ENCODE data around the gene SCPEP1. TPM values are rescaled to one million over a fixed set of nuclear protein-coding genes. Genes with fewer than 3 reads are reported as not detected.
A peak's percentile ranks its signal among the peaks of the same experiment; 100 is the strongest.
"Not testable (repeated sequence)": the region's sequence is repeated elsewhere in the genome, so short reads cannot be mapped to it uniquely, and the experiment has no call there.

The SCPEP1 gene
- total RNA-seq, 6 experiments from 2014 or later, result 9.2 to 35.4 (median 24.8) TPM

GRCh38 chr17:56936697-56937322 is 41.1 kb upstream of the SCPEP1 start:
- Histone ChIP-seq H3K4me3 (no peak overlapping the region), H3K4me1 (peaks cover 0 to 13% (median 0%) of the 10 kb centered on the region in 4 donors), H3K27me3 (no peaks in the 10 kb centered on the region), H3K9me3 (no peaks in the 10 kb centered on the region), H3K27ac (peak overlapping the region in 1 of 3 donors; percentile 19), H3K36me3 (peaks cover 0 to 17% (median 5%) of the 10 kb centered on the region in 4 donors)
- intact Hi-C loops (cut with DNase I), result no loop called here
- DNase-seq, result no peak
- ATAC-seq, result no peak
- 91% methylated on average over 6 of the region's 6 CpGs for WGBS (ENCODE audit: insufficient coverage, low coverage, low lambda C conversion rate, missing lambda C conversion rate)
- TF ChIP-seq CTCF (IDR thresholded peaks at IDR 0.05), result no peak
- no peak for TF ChIP-seq POLR2A (IDR thresholded peaks at IDR 0.05)

- Histone ChIP-seq H3K27ac (peak overlapping the region in 1 of 3 donors; percentile 19), H3K9me3 (no peaks in the 10 kb centered on the region), H3K36me3 (peaks cover 0 to 21% (median 5%) of the 10 kb centered on the region in 4 donors), H3K4me3 (no peak overlapping the region), H3K4me1 (peaks cover 0 to 13% (median 0%) of the 10 kb centered on the region in 4 donors), H3K27me3 (no peaks in the 10 kb centered on the region)
- intact Hi-C loops (cut with DNase I), result no loop called here
- ATAC-seq (peak in 2 of 4 donors; percentile 75 to 80), DNase-seq (no peak)
- 21% methylated on average over 2 of the region's 2 CpGs for WGBS (ENCODE audit: insufficient coverage, low coverage, low lambda C conversion rate, missing lambda C conversion rate)
- TF ChIP-seq POLR2A (IDR thresholded peaks at IDR 0.05), result no peak
- TF ChIP-seq CTCF (IDR thresholded peaks at IDR 0.05), result no peak
Measured at GRCh38 chr17:56937687-56938086, 40.2 kb upstream of the SCPEP1 start.

GRCh38 chr17:56938206-56938605 is 39.7 kb upstream of the SCPEP1 start:
- ATAC-seq, result peak in 1 of 4 donors; percentile 10
- intact Hi-C loops (cut with DNase I), result not testable (repeated sequence)

GRCh38 chr17:56939869-56940484 is 38.0 kb upstream of the SCPEP1 start:
- Histone ChIP-seq H3K27me3 (no peaks in the 10 kb centered on the region), H3K4me3 (no peak overlapping the region), H3K9me3 (no peaks in the 10 kb centered on the region), H3K36me3 (peaks cover 0 to 36% (median 10%) of the 10 kb centered on the region in 4 donors), H3K4me1 (peaks cover 0 to 13% (median 0%) of the 10 kb centered on the region in 4 donors), H3K27ac (no peak overlapping the region)
- intact Hi-C loops (cut with DNase I), result loop anchor here (10.0 kb wide), 1 partner anchor 125 kb away; no protein-coding TSS in a partner anchor
- DNase-seq, result no peak
- peak; percentile 77 to 83 (median 78) for ATAC-seq
- 48% methylated on average over 11 of the region's 11 CpGs for WGBS (ENCODE audit: insufficient coverage, low coverage, low lambda C conversion rate, missing lambda C conversion rate)
- TF ChIP-seq CTCF (IDR thresholded peaks at IDR 0.05), result peak; percentile 66 to 72 (median 68)
- no peak for TF ChIP-seq POLR2A (IDR thresholded peaks at IDR 0.05)

More at GRCh38 chr17:56938206-56938605, 39.7 kb upstream of the SCPEP1 start:
- H3K4me3 ChIP-seq, H3K27me3 ChIP-seq, DNase-seq, H3K9me3 ChIP-seq: not testable (repeated sequence)
- Histone ChIP-seq H3K4me1 (peaks cover 0 to 13% (median 0%) of the 10 kb centered on the region in 4 donors), H3K27ac (peak overlapping the region in 1 of 3 donors; percentile 19), H3K36me3 (peaks cover 0 to 21% (median 5%) of the 10 kb centered on the region in 4 donors)
- WGBS (ENCODE audit: insufficient coverage, low coverage, low lambda C conversion rate, missing lambda C conversion rate), result 76% methylated on average over 5 of the region's 5 CpGs

All from right lobe of liver (tissue), 6 donors.